GM19372 (cell line): ENCODE measurements around the gene CD5L.
A peak's percentile ranks its signal among the peaks of the same experiment; 100 is the strongest.

Experiments used
- ATAC-seq: cut with Tn5 transposase; IDR thresholded peaks from one replicate; pipeline ENCODE4 v1.9.1; 2021; ENCODE audit warnings: mild to moderate bottlenecking, low read depth, moderate library complexity; ENCODE audit not compliant: unreplicated experiment

CD5L gene

DNA sequence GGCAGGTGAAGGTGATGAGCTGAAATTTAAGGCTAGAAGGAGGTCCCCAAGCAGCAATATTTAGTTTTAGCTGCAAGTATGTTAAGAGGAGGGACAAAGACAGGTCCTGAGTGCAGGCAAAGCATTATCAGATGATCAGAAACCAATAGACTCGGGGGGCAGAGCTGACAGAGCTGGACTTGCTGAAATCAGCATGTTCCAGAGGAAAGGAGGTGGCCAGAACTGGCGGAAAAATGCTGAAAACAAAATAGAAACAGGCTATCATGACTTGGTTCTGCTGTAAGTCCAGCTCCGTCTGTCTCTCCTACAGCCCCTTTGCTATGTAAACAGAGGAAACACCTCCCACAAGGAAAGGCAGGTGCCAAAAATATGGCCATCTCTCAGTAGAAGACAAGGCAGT, at the start of gene CD5L:
CD5L (minus strand) TSS at position 101 of the 400 bp plus-strand sequence. CDS start 107 bp downstream, outside the sequence.
- no peak for ATAC-seq

DNA sequence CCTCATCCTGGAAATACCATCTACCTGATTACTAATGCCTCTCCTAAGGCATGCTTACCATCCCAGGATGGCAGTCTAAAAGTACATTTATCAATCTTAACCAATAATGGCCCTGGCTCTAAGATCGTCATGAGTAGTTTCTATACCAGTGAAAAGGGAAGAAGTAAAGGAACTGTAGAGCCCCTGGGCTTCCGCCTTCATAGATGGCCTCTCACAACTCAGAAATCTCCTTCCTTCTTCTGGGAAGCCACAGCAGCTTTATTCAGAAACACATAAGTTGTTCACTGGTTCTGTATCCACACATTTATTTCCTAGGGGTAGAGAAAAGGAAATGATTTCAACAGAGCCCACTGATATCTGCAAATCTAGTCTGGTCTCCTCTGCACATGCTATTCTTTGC, 41.0 kb upstream of the CD5L start:
- no peak for ATAC-seq

DNA sequence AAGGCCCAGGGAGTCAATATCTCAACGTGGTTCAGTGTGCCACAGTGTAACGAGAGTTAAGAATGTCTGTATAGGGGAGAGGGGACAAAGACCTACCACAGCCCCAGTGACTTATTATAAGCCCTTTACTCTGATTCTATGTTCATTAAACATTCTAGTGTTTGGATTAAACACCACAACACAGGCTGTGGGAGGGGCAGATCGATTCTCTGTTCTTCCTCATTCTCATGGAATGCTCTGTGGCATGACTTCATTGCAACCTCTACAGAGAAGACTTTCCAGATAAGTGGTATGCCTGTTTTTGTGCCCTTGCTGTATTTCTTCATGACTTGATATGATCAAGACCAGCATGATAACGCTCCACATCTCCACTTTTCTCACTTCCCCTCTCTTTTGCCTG, 39.0 kb upstream of the CD5L start:
- no peak for ATAC-seq

GRCh38 chr1:157878059-157878458, 36.5 kb upstream of the CD5L start:
- no peak for ATAC-seq

- ATAC-seq: no peak
Measured at GRCh38 chr1:157870490-157870889, 28.9 kb upstream of the CD5L start.

GRCh38 chr1:157868654-157869053, 27.0 kb upstream of the CD5L start:
- ATAC-seq: no peak

DNA sequence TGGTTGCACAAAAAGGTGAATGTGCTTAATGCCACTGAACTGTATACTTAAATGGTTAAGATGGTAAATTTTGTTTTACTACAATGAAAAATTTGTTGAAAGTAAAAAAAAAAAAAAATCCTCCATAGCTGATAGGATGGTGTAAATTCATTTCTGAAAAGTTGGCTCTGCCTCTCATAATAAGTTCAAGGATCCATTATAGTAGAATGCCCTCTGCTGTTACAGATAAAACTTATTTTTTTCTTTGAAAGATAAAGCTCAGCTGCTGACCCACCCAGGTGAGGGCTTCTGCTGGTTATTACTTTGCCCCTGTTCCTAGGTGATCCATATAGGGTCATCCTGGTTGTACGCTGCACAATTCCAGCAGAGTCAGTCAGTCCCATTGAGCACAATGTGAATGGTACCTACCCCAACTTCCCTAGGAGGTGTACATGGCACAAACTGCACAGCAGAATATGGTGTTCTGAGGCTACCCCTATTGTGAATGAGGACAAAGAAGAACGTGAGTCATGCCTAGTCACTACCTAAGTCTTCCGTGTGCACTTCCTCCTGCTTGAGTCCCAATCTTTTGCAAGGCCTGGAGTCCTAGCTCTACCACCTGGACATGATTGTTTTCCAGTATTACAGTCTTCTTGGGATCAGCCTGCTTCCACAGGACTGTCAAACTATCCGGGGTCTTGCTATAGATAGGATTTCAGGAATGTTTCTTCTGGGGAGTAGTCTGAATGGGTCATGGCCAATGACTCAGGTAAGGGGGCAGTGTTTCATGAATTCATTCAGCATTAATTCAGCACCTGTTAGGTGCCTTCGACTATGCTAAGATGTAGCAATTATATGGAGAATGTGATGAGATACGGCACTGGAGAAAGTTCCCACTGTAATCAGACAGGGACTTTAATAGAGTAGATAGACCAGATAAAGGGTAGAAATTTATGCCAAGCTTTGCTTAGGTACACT, 20.8 kb upstream of the CD5L start:
- ATAC-seq: no peak

GRCh38 chr1:157856538-157856937, 14.9 kb upstream of the CD5L start:
- ATAC-seq: no peak

- no peak for ATAC-seq
Measured at GRCh38 chr1:157852476-157852875, 10.9 kb upstream of the CD5L start.

GRCh38 chr1:157849229-157849875, 7.7 kb upstream of the CD5L start:
- peak; percentile 70 for ATAC-seq

GRCh38 chr1:157844089-157844830, 2.7 kb upstream of the CD5L start:
- no peak for ATAC-seq

GRCh38 chr1:157842939-157843338, 1.3 kb upstream of the CD5L start:
- ATAC-seq: no peak

DNA sequence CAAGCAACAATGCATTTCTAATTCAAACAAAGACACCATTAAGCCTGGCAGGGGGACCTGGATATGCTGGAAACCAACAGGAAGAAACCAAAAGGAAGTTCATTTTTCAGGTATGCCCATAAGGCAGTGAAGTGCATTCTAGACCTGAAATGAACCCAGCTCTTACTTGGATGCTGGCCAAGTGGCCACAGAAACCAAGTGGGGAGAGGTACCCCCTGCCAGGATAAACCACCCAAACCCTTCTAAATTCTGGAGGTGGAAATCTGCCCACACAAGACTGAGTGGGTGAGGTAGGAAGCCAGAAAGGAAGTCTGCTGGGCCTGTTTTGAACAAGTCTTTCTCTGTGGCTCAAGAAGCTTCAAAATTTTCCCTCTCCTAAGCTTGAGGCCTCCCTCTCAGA, 2.6 kb downstream of the CD5L start:
- ATAC-seq: no peak

DNA sequence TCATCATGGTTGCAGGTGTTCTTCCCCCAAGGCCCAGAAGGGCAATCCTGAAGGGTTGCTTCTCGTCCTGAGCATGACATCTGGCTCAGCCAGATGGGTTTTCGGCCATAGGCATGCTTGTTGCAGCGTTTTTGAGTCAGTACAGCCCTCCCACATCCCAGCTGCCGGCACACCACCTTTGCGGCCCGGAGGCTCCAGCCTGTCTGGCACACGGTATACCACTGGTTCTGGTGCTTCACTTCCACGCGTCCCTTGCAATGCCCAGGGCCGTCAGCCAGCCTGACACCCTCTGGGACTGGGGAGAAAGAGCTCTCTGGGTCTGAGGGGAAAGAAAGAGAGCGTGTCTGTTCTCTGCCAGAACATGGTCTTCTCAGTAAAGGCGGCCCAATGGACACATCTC, 7.2 kb downstream of the CD5L start:
- ATAC-seq: no peak

DNA sequence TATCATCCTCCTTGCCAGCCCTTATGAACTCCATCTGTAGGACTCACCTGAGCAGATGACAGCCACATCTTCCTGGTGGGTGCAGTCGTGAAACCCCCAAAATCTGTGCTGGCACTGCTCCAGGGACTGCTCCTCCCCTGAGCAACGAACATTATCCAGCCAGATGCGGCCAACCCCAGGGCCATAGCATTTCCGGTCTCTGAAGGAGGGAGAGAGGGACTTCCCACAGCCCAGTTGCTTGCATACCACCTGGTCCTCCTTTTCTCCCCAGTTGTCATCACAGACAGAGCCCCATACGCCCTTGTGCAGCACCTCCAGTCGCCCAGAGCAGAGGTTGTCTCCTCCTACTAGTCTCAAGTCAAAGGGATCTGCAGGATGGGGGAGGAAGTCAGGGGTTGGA, 8.5 kb downstream of the CD5L start:
- no peak for ATAC-seq

DNA sequence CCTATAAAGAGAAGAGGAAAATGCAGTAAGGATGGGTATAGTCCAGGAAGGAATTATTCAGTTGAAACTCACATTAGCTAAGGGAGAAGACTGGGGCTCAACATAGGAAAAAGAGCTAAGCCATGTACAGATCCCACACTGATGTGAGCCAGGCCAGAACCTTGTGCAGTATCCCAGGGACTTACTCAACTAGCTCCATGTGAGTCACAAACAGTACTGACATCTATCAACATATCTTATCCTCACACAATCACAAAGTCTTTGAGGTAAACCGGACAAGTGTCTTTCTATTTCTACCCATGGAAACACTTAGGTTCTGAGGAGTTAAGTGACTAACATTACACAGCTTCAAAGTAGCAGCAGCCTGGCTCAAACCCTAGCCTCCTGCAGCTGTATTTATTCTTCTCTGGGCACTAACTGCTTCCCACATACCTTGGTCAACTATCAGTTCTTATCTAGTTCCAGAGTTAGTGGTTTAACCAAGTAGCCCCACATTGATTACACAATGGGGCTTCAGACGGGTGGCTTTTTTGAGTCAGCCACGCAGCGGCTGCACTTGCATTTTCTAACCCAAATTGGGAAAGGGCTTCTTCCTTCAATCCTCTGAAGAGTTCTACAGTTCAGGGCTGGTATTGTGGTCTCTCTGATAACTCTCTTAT, 9.5 kb downstream of the CD5L start:
- no peak for ATAC-seq

DNA sequence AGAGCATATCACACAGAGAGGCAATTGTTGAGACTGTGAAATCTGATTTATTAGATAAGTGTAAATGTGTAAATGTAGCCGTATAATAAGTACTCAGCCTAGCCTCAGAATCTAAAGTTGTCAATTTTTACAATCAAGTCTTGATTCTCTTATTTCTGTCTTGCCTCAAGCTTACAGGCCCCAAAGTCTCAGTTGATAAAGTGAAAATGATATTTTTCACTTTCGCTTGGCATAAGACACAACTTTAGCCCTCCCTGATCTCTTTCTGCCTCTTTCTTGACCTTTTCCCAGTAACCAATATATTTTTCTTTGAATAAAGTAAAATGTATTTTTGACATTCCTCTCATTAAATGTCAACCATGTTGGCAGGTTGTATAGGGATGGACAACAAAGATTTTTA, 10.7 kb downstream of the CD5L start:
- ATAC-seq: no peak

- ATAC-seq: no peak
Measured at GRCh38 chr1:157829711-157830110, 11.9 kb downstream of the CD5L start.

GRCh38 chr1:157829210-157829609, 12.4 kb downstream of the CD5L start:
- no peak for ATAC-seq

DNA sequence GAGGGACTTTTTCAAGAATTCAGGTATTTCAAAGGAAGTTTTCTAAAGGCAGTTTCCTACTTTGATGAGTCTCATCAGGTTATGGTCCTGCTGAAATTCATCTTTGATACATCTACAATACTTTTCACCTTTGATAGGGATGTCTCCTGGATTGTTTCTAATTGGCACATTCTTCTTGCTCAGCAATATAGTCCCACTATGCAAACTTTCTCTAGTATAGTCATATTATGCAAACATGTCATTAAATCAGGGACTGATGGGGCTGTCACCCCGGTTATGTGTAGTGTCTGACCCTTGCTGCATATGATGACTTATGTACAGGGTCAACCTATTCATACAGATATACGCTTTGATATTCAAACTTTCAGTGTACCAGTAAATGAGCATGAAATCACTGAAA, 21.3 kb downstream of the CD5L start:
- no peak for ATAC-seq

GRCh38 chr1:157819896-157820295, 21.7 kb downstream of the CD5L start, which contains the start of gene FCRL1:
FCRL1 (minus strand) TSS chr1:157820120; CDS start chr1:157820037, 83 bp downstream.
- ATAC-seq: no peak
